Choroid plexus epithelial cell (primary cell): ENCODE data around the gene CYP20A1.
"Not testable (repeated sequence)": the region's sequence is repeated elsewhere in the genome, so short reads cannot be mapped to it uniquely, and the experiment has no call there.

ENCODE experiments used
- DNase-seq: peaks from one replicate; pipeline ENCODE4 v3.0.0-alpha.2; 2010; ENCODE audit warnings: low read depth
- H3K4me3 ChIP-seq: 2 replicates; pipeline ENCODE4 v1.5.1; 2011; ENCODE audit warnings: low read depth, mild to moderate bottlenecking, control low read depth, low read length, moderate library complexity
- TF ChIP-seq, protein P1 (sequence below): conservative IDR thresholded peaks from 2 replicates; pipeline ENCODE4 v1.5.1; 2011; ENCODE audit warnings: low read depth, mild to moderate bottlenecking, control low read depth, inconsistent platforms, low read length, moderate library complexity

The CYP20A1 gene

DNA sequence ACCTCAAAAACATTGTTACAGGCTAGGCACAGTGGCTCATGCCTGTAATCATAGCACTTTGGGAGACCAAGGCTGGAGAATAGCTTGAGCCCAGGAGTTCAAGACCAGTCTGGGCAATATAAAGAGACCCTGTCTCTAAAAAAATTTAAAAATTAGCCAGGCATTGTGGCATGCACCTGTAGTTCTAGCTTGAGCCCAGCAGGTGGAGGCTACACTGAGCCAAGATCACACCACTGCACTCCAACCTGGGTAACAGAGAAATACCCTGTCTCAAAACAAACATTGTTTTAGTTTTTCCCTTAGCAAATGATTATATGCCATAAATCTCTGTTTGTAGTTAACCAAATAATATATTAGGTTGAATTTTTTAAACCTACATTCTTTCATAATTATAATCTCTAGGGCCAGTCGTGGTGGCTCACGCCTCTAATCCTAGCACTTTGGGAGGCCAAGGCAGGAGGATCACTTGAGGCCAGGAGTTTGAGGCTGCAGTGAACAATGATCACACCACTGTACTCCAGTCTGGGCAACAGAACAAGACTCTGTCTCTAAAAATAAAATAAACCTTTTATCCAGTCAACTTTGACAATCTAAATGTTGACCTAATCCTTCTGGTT is 13.3 kb upstream of the CYP20A1 start:
- peak; percentile 53 for DNase-seq
- no peak overlapping the region for H3K4me3 ChIP-seq
- TF ChIP-seq, protein P1, sequence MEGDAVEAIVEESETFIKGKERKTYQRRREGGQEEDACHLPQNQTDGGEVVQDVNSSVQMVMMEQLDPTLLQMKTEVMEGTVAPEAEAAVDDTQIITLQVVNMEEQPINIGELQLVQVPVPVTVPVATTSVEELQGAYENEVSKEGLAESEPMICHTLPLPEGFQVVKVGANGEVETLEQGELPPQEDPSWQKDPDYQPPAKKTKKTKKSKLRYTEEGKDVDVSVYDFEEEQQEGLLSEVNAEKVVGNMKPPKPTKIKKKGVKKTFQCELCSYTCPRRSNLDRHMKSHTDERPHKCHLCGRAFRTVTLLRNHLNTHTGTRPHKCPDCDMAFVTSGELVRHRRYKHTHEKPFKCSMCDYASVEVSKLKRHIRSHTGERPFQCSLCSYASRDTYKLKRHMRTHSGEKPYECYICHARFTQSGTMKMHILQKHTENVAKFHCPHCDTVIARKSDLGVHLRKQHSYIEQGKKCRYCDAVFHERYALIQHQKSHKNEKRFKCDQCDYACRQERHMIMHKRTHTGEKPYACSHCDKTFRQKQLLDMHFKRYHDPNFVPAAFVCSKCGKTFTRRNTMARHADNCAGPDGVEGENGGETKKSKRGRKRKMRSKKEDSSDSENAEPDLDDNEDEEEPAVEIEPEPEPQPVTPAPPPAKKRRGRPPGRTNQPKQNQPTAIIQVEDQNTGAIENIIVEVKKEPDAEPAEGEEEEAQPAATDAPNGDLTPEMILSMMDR: peak; percentile 80

DNA sequence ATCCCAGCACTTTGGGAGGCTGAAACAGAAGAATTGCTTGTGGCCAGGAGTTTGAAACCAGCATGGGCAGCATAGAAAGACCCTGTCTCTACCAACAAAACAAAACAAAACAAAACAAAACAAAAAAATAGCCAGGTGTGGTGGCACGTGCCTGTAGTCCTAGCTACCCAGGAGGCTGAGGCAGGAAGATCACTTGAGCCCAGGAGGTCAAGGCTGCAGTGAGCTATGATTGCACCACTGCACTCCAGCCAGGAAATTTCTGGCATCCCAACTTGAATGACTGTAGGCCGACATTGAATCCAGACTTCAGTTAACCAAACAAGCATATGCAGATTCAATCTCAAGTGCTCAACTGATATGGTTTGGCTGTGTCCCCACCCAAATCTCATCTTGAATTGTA is 9.1 kb upstream of the CYP20A1 start:
- not testable (repeated sequence) for H3K4me3 ChIP-seq, DNase-seq

DNA sequence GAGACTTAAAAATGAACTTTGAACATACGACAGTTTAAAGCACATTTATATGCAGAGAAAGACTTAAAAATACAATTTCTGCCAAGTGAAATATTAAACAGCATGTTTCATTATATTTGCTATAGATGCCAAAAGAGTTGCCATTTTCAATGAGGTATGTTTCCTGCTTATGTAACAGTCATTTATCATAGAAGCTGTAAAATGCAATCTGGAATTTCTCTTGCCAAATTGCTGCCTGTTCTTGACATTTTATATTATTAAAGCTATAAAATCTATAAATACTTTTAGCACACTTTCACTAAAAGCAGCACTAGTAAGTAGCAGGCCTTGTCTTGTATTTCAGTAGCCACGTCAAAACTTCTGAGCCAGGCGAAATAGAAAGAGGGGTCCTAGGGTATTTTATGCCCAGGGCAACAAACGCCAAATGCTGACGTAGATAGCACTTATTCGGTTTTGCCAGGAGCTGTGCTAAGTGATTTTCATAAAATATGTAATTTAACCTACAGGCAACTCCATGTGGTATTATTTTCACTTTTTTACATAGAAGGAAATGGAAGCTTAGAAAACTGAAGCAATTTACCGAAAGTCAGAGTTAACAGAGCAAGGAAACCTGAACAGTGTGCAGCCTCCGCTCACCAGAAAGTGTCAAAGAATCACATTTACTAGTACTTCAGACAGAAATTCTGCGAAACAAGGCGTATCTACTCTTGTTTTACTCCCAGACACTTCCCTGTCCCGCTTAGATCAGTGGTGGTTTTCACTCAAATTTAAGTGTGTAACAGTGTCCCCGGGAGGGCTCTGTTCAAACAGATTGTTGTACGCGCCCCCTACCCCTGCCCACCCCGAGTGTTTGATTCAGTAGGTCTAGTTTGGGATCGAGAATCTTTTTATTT is 1.2 kb upstream of the CYP20A1 start:
- TF ChIP-seq, protein P1: no peak
- H3K4me3 ChIP-seq: no peak overlapping the region
- DNase-seq: no peak

DNA sequence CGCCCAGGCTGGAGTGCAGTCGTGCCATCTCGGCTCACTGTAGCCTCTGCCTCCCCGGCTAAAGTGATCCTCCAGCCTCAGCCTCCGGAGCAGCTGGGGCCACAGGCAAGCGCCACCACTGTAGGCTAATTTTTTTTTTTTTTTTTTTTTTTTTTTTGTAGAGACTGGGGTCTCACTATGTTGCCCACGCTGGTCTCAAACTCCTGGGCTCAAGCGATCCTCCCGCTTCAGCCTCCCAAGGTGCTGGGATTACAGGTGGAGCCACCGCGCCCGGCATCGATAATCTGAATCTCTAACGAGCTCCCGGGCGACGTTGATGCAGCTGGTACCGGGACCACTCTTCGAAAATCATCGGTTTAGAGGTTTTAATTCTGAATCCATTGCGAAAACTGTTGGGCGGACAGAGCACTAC is 520 bp upstream of the CYP20A1 start:
- H3K4me3 ChIP-seq: peak overlapping the region; percentile 90
- DNase-seq: no peak
- TF ChIP-seq, protein P1: no peak

DNA sequence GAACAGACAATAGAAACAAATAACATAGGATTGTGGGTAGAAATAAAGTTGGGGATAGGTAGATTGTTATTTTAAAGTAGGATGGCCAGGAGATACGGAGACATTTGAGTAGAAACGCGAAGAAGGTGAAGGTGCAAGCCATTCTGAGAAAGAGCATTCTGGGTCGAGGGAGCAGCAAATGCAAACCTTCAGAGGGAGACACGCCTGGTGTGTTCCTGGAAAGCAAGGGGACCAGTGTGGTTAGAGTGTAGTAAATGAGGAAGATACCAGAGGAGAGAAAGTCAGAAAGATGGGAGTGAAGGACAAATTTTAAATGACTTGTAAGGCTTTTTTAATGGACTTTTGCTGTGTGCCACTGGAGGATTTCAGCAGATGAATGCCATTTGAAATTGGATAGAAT is 1.7 kb downstream of the CYP20A1 start:
- H3K4me3 ChIP-seq: no peak overlapping the region
- TF ChIP-seq, protein P1: no peak
- DNase-seq: no peak

DNA sequence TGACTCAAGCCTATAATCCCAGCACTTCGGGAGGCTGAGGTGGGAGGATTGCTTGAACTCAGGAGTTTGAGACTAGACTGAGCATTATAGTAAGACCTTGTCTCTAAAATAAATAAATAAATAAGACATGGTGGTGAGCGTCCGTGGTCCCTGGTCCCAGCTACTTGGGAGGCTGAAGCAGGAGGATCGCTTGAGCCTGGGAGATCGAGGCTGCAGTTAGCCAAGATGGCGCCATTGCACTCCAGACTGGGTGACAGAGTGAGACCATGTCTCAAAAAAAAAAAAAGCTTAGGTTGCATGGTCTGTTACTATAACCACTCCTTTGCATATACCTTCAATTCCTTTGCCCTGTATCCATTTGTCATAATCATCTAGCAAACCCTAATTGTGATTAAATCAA is 3.7 kb downstream of the CYP20A1 start:
- no peak overlapping the region for H3K4me3 ChIP-seq
- no peak for DNase-seq
- TF ChIP-seq, protein P1: no peak

DNA sequence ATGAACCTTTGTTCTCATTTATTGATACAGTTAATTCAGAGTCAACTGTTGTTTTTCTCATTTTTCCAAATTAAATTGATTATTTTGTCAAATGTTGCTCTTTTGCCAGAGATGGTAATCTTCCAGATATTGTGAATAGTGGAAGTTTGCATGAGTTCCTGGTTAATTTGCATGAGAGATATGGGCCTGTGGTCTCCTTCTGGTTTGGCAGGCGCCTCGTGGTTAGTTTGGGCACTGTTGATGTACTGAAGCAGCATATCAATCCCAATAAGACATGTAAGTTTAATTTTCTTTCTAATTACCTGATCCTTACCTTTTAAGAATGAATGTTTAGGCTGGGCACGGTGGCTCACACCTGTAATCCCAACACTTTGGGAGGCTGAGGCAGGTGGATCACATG is 7.8 kb downstream of the CYP20A1 start:
- TF ChIP-seq, protein P1: no peak
- DNase-seq: no peak
- no peak overlapping the region for H3K4me3 ChIP-seq
